WTC11 (cell line): ENCODE results near the gene PAEP. TPM values are rescaled to one million over a fixed set of nuclear protein-coding genes. Genes with fewer than 3 reads are reported as not detected.
"Not testable (repeated sequence)": the region's sequence is repeated elsewhere in the genome, so short reads cannot be mapped to it uniquely, and the experiment has no call there.

Source experiments
- ATAC-seq: fragments of 200-7000 bp; cut with Tn5 transposase; 2 replicates; pipeline ENCODE4 v1.10.0; 2021; ENCODE audit warnings: mild to moderate bottlenecking, moderate library complexity
- CTCF ChIA-PET: fragments of 300-600 bp; sonication (Branson Sonifier 250); formaldehyde crosslinking; loops from one replicate; lab custom pipeline; 2021; ENCODE audit warnings: antibody characterized with exemption; lab: Charles Lee
- POLR2A ChIA-PET: fragments of 350-600 bp; sonication (Branson Sonifier 250); formaldehyde crosslinking; loops from one replicate; lab custom pipeline; 2021; ENCODE audit warnings: antibody characterized with exemption; lab: Charles Lee
- DNase-seq: peaks from one replicate; pipeline ENCODE4 v3.0.0; 2021; ENCODE audit warnings: low spot score
- H3K27ac Mint-ChIP-seq: 2 replicates; pipeline ENCODE4 v1.8.0; 2021; ENCODE audit warnings: mixed read lengths
- H3K27me3 Mint-ChIP-seq: 2 replicates; pipeline ENCODE4 v1.8.0; 2021; ENCODE audit warnings: low read depth, mild to moderate bottlenecking, moderate library complexity, mixed read lengths
- H3K36me3 Mint-ChIP-seq: 2 replicates; pipeline ENCODE4 v1.8.0; 2021; ENCODE audit warnings: mixed read lengths
- H3K4me1 Mint-ChIP-seq: 2 replicates; pipeline ENCODE4 v1.8.0; 2022; ENCODE audit warnings: mixed read lengths
- H3K4me3 Mint-ChIP-seq: 2 replicates; pipeline ENCODE4 v1.8.0; 2021; ENCODE audit warnings: mild to moderate bottlenecking, moderate library complexity, mixed read lengths
- H3K9me3 Mint-ChIP-seq: 2 replicates; pipeline ENCODE4 v1.8.0; 2021; ENCODE audit warnings: mixed read lengths
- ATF3 ChIP-seq: sonication (generic); formaldehyde crosslinking; conservative IDR thresholded peaks from 2 replicates; pipeline ENCODE4 v1.8.1; 2022; ENCODE audit warnings: mild to moderate bottlenecking, missing genetic modification reagents
- CREB1 ChIP-seq: sonication (generic); formaldehyde crosslinking; IDR thresholded peaks from 2 replicates; pipeline ENCODE4 v1.8.0; 2023; ENCODE audit warnings: mild to moderate bottlenecking, missing genetic modification reagents
- CTCF ChIP-seq: fragments of 200-600 bp; IDR thresholded peaks from 2 replicates; pipeline ENCODE4 v1.8.0; 2022; ENCODE audit warnings: antibody characterized with exemption
- E2F4 ChIP-seq: sonication (generic); formaldehyde crosslinking; IDR thresholded peaks from 2 replicates; pipeline ENCODE4 v1.8.1; 2022; ENCODE audit warnings: low read depth, mild to moderate bottlenecking, moderate library complexity, missing genetic modification reagents, borderline replicate concordance
- E2F5 ChIP-seq: sonication (generic); formaldehyde crosslinking; IDR thresholded peaks from 2 replicates; pipeline ENCODE4 v1.8.1; 2022; ENCODE audit warnings: mild to moderate bottlenecking, moderate library complexity, missing genetic modification reagents
- ELF4 ChIP-seq: sonication (generic); formaldehyde crosslinking; IDR thresholded peaks from 2 replicates; pipeline ENCODE4 v1.8.1; 2022; ENCODE audit warnings: low read depth, mild to moderate bottlenecking, moderate library complexity, missing genetic modification reagents
- FOXJ3 ChIP-seq: sonication (generic); formaldehyde crosslinking; IDR thresholded peaks from 2 replicates; pipeline ENCODE4 v1.9.0; 2021; ENCODE audit warnings: missing genetic modification reagents, mild to moderate bottlenecking, borderline replicate concordance
- FOXP1 ChIP-seq: sonication (generic); formaldehyde crosslinking; IDR thresholded peaks from 2 replicates; pipeline ENCODE4 v1.8.0; 2022; ENCODE audit warnings: missing genetic modification reagents, mild to moderate bottlenecking, moderate library complexity, borderline replicate concordance
- JUN ChIP-seq: sonication (generic); formaldehyde crosslinking; IDR thresholded peaks from 2 replicates; pipeline ENCODE4 v1.8.0; 2023; ENCODE audit warnings: mild to moderate bottlenecking, missing genetic modification reagents
- MYBL2 ChIP-seq: sonication (generic); formaldehyde crosslinking; IDR thresholded peaks from 2 replicates; pipeline ENCODE4 v1.8.1; 2023; ENCODE audit warnings: mild to moderate bottlenecking, moderate library complexity, missing genetic modification reagents
- NR2C2 ChIP-seq: sonication (generic); formaldehyde crosslinking; IDR thresholded peaks from 2 replicates; pipeline ENCODE4 v1.8.0; 2022; ENCODE audit warnings: mild to moderate bottlenecking, missing genetic modification reagents
- OVOL2 ChIP-seq: fragments of 250-450 bp; sonication (Bioruptor Pico); IDR thresholded peaks from 2 replicates; pipeline ENCODE4 v1.9.0; 2021; ENCODE audit warnings: mild to moderate bottlenecking, borderline replicate concordance
- TCF7 ChIP-seq: sonication (generic); formaldehyde crosslinking; IDR thresholded peaks from 2 replicates; pipeline ENCODE4 v1.8.0; 2022; ENCODE audit warnings: mild to moderate bottlenecking, low read depth, missing genetic modification reagents, moderate library complexity
- TEAD4 ChIP-seq: sonication (generic); formaldehyde crosslinking; IDR thresholded peaks from 2 replicates; pipeline ENCODE4 v1.8.0; 2022; ENCODE audit warnings: mild to moderate bottlenecking, missing genetic modification reagents
- ZBTB43 ChIP-seq: sonication (generic); formaldehyde crosslinking; IDR thresholded peaks from 2 replicates; pipeline ENCODE4 v1.8.1; 2023; ENCODE audit warnings: mild to moderate bottlenecking, missing genetic modification reagents
- total RNA-seq: library from RNA; stranded (reverse); gene quantifications from 3 replicates; pipeline ENCODE4 v1.2.3, GENCODE V29; 2021

PAEP gene
- total RNA-seq, 1 experiment from 2014 or later: not detected

- no peak for ATAC-seq
- Mint-ChIP-seq H3K4me3 (no peak overlapping the region), H3K4me1 (no peaks in the 10 kb centered on the region), H3K36me3 (no peaks in the 10 kb centered on the region)
- POLR2A ChIA-PET: no interaction called here
- TF ChIP-seq TCF7 (CRISPR knock-in tag) (no peak), CTCF (no peak), TEAD4 (CRISPR knock-in tag) (no peak), FOXP1 (CRISPR knock-in tag) (no peak), FOXJ3 (no peak), JUN (no peak), MYBL2 (no peak)
- TF ChIP-seq, all 79 proteins: peak for 0
- H3K27me3 Mint-ChIP-seq: no peaks in the 10 kb centered on the region
- CTCF ChIA-PET: no interaction called here
- H3K27ac Mint-ChIP-seq: no peak overlapping the region
- DNase-seq: no peak
- peaks cover 6% of the 10 kb centered on the region; the same call in 1 of the 2 replicates for H3K9me3 Mint-ChIP-seq
These were observed 16.4 kb upstream of the PAEP start for GRCh38 chr9:135544981-135545635.

- H3K27me3 Mint-ChIP-seq, CTCF ChIA-PET, H3K27ac Mint-ChIP-seq, ATAC-seq, H3K4me1 Mint-ChIP-seq, POLR2A ChIA-PET, DNase-seq, H3K9me3 Mint-ChIP-seq, H3K4me3 Mint-ChIP-seq, H3K36me3 Mint-ChIP-seq: not testable (repeated sequence)
These were observed 15.8 kb upstream of the PAEP start, which contains the start of gene OBP2A for GRCh38 chr9:135545646-135546176. Gene OBP2A, plus strand, starts transcription at chr9:135546126. Its CDS starts 55 bp downstream, at chr9:135546181.

- ATAC-seq, H3K4me3 Mint-ChIP-seq, DNase-seq, H3K27me3 Mint-ChIP-seq, POLR2A ChIA-PET, H3K27ac Mint-ChIP-seq, H3K9me3 Mint-ChIP-seq, CTCF ChIA-PET, H3K4me1 Mint-ChIP-seq, H3K36me3 Mint-ChIP-seq: not testable (repeated sequence)
These were observed 14.6 kb upstream of the PAEP start for GRCh38 chr9:135546792-135547617.

GRCh38 chr9:135547756-135548736 lies 13.5 kb upstream of the PAEP start:
- ChIA-PET CTCF (no interaction called here), POLR2A (no interaction called here)
- no peaks in the 10 kb centered on the region for H3K36me3 Mint-ChIP-seq
- no peak for ATAC-seq
- H3K9me3 Mint-ChIP-seq: peaks cover 3% of the 10 kb centered on the region; the same call in 1 of the 2 replicates
- no peaks in the 10 kb centered on the region for H3K4me1 Mint-ChIP-seq
- H3K27me3 Mint-ChIP-seq: no peaks in the 10 kb centered on the region
- TF ChIP-seq ELF4: no peak
- TF ChIP-seq CTCF: no peak
- no peak for TF ChIP-seq E2F5 (CRISPR knock-in tag)
- no peak for TF ChIP-seq ZBTB43
- no peak for TF ChIP-seq CREB1 (CRISPR knock-in tag)
- no peak for TF ChIP-seq FOXP1 (CRISPR knock-in tag)
- no peak for TF ChIP-seq ATF3 (CRISPR knock-in tag)
- no peak for TF ChIP-seq NR2C2 (CRISPR knock-in tag)
- no peak for TF ChIP-seq E2F4
- TF ChIP-seq OVOL2 (CRISPR knock-in tag): no peak
- TF ChIP-seq, all 79 proteins: peak for 0
- no peak overlapping the region for H3K27ac Mint-ChIP-seq
- no peak for DNase-seq
- H3K4me3 Mint-ChIP-seq: no peak overlapping the region
